Tibial artery (tissue), 4 donors: ENCODE results near the gene COPS9.

Experiments
- DNase-seq, 2 donors: peaks; one replicate each; pipeline ENCODE4 v3.0.0-alpha.2; 2019
- H3K27ac ChIP-seq, 2 donors: fragments of 200-600 bp; sonication (generic) in 1 of 2; 1 replicate in 1 of 2; 2 replicates in 1 of 2; pipeline ENCODE4 v1.5.1; 2018 to 2019; ENCODE audit warnings: mild to moderate bottlenecking in 1 of 2
- H3K27me3 ChIP-seq, 2 donors: fragments of 200-600 bp; sonication (generic) in 1 of 2; one replicate each; pipeline versions ENCODE4 v1.5.1 to v1.6.0; 2016 to 2019
- H3K36me3 ChIP-seq, 3 donors: fragments of 200-600 bp; sonication (generic) in 2 of 3; one replicate each; pipeline ENCODE4 v1.5.1; 2016 to 2019; ENCODE audit warnings: mild to moderate bottlenecking in 2 of 3
- H3K4me1 ChIP-seq, 4 donors: fragments of 200-600 bp; sonication (generic) in 2 of 4; 1 replicate in 3 of 4; 2 replicates in 1 of 4; pipeline ENCODE4 v1.5.1; 2016 to 2019
- H3K4me3 ChIP-seq, 2 donors: fragments of 200-600 bp; sonication (generic) in 1 of 2; 1 replicate in 1 of 2; 2 replicates in 1 of 2; pipeline ENCODE4 v1.5.1; 2018 to 2019; ENCODE audit warnings: mild to moderate bottlenecking in 2 of 2
- H3K9me3 ChIP-seq, 3 donors: fragments of 200-600 bp; sonication (generic) in 1 of 3; one replicate each; pipeline ENCODE4 v1.5.1; 2016 to 2019
- CTCF ChIP-seq, 2 experiments: fragments of 200-600 bp in 1 of 2; fragments of 450-650 bp in 1 of 2; IDR thresholded peaks; one replicate each; pipeline ENCODE4 v1.5.1; 2017 to 2019; ENCODE audit warnings: antibody characterized with exemption in 2 of 2, mild to moderate bottlenecking in 1 of 2, moderate library complexity in 1 of 2
- intact Hi-C: fragments of 100-400 bp; cut with DNase I; formaldehyde crosslinking; loops from one replicate; pipeline ENCODE4 v1.15.0; 2023; ENCODE audit warnings: low total_unique reads

The COPS9 gene

GRCh38 chr2:240172071-240172895 lies 36.2 kb upstream of the COPS9 start:
- Histone ChIP-seq H3K27me3 (peaks cover 0 to 43% of the 10 kb centered on the region in 2 donors), H3K4me1 (no peaks in the 10 kb centered on the region), H3K27ac (no peak overlapping the region), H3K36me3 (no peaks in the 10 kb centered on the region), H3K4me3 (no peak overlapping the region), H3K9me3 (no peaks in the 10 kb centered on the region)
- intact Hi-C loops, result no loop called here
- no peak for TF ChIP-seq CTCF (IDR thresholded peaks at IDR 0.05)
- peak in 1 of 2 donors; percentile 44 for DNase-seq

DNA sequence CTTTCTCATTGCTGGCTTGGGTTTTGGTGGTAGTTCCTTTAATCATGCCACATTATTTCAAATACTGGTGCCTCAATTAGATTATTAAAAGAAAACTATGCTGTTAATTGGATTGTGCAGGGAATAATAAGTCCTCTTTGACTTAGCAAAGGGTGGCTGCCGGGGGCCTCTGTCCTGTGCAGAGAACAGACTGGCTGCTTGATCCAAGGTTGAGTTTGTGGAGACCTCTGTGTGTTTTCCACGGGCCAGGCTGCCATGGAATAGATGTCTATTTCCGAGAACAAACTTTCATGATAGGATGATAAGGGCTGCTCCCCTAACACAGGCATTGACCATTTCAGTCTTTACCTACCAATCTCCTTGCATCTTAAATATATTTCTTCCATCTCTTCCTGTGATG lies 34.8 kb upstream of the COPS9 start:
- no peaks in the 10 kb centered on the region for H3K4me1 ChIP-seq
- H3K27ac ChIP-seq, result no peak overlapping the region
- no peak overlapping the region for H3K4me3 ChIP-seq
- peak in 1 of 2 donors; percentile 10 for DNase-seq
- intact Hi-C loops, result no loop called here
- no peak for TF ChIP-seq CTCF (IDR thresholded peaks at IDR 0.05)
- no peaks in the 10 kb centered on the region for H3K9me3 ChIP-seq
- H3K27me3 ChIP-seq, result peaks cover 0 to 50% of the 10 kb centered on the region in 2 donors
- H3K36me3 ChIP-seq, result no peaks in the 10 kb centered on the region

GRCh38 chr2:240170354-240170735 lies 34.2 kb upstream of the COPS9 start:
- peaks cover 0 to 52% of the 10 kb centered on the region in 2 donors for H3K27me3 ChIP-seq
- DNase-seq, result peak in 1 of 2 donors; percentile 11
- no peak for TF ChIP-seq CTCF (IDR thresholded peaks at IDR 0.05)

DNA sequence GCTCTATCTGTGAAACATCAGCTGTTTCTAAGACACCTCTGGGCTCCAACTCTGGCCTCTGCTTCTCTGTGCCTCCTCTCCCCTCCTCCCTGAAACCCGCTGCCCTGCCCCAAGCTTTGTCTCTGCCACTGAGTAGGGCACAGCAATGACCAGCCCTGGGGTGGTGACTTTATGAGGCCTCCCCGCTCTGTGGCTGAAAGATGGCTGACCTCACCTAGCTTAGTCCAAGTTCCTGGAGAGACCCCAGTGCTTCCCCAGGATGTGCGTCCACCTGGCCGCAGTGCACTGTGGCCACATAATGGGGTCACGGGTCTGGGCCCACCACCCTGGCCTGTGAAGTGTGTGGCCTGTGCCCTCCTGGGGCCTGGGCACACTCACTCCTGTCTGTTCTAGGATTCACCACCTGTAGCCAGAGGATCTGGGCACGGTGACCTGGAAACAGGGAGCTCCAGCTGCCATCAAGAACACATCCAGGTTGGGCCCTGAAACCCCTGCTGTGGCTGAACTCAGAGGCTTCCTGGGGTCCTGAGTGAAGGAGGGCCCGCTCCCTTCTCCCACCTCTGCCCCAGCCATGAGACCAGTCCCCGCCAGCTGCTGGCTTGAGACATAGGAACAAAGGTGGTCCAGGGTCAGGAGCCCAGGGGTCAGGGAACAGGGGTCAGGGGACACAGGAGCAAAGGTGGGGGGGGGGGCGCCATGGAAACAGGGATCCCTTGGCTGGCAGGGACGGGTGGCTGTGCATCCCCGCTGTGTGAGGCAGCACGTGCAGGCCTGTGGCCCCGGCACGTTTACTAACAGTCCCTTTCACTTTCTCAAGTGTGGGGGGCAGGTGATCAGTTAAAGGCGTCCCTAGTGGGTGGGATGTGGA lies 33.6 kb upstream of the COPS9 start:
- TF ChIP-seq CTCF (IDR thresholded peaks at IDR 0.05), result no peak
- Histone ChIP-seq H3K4me1 (no peaks in the 10 kb centered on the region), H3K36me3 (no peaks in the 10 kb centered on the region), H3K9me3 (no peaks in the 10 kb centered on the region), H3K27ac (no peak overlapping the region), H3K4me3 (no peak overlapping the region), H3K27me3 (peaks cover 0 to 58% of the 10 kb centered on the region in 2 donors)
- DNase-seq, result peak in 1 of 2 donors; percentile 47
- intact Hi-C loops, result no loop called here

More at GRCh38 chr2:240170354-240170735, 34.2 kb upstream of the COPS9 start:
- intact Hi-C loops, result no loop called here
- no peaks in the 10 kb centered on the region for H3K9me3 ChIP-seq
- no peaks in the 10 kb centered on the region for H3K36me3 ChIP-seq
- no peaks in the 10 kb centered on the region for H3K4me1 ChIP-seq
- H3K27ac ChIP-seq, result no peak overlapping the region
- no peak overlapping the region for H3K4me3 ChIP-seq

DNA sequence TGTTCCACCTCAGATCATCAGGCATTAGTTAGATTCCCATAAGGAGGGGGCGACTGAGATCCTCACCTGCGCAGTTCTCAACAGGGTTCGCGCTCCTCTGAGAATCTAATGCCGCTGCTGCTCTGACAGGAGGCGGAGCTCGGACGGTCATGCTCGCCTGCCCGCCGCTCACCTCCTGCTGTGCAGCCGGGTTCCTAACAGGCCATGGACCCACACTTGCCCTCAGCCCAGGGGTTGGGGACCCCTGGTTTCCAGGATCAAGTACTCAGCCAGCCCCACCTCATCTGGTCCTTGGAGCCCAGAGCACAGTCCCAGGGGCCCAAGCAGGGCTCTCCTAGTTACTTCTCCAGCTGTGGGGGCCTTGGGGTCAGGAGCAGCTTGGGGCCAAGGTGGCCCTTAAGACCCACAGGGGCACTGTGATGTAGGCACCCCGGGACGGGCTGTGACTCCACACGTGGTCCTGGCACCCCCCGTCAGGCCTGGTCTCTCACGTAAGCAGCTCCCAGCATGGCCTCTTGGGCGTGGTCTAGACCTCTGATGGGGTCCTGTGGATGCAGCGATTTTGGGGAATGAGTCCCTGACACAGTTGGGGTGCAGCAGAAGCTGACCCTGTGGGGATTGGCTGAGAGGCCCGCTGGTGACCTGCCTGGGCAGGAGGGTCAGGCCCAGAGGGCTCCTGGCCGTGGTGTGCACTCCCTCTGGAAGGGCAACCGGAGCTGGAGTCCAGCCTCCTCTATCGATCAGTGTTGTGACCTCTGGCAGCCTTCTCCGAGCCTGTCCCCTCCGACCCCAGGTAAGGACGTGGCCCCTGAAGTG lies 32.6 kb upstream of the COPS9 start:
- Histone ChIP-seq H3K27me3 (peaks cover 0 to 56% of the 10 kb centered on the region in 2 donors), H3K4me3 (no peak overlapping the region), H3K4me1 (no peaks in the 10 kb centered on the region), H3K36me3 (no peaks in the 10 kb centered on the region), H3K27ac (no peak overlapping the region), H3K9me3 (no peaks in the 10 kb centered on the region)
- DNase-seq, result peak in 1 of 2 donors; percentile 38
- TF ChIP-seq CTCF (IDR thresholded peaks at IDR 0.05), result no peak
- intact Hi-C loops, result no loop called here
